Stimulated activated CD4-positive, alpha-beta T cell treated with anti-CD3 and anti-CD28 coated beads, Interleukin-2, amount 100 ng/mL, for 24 hours (primary cell): ENCODE results near the gene BAIAP2L2.

Experiments
- DNase-seq, 2 donors: peaks; one replicate each; pipeline ENCODE4 v3.0.0-alpha.2; 2020

BAIAP2L2 gene

GRCh38 chr22:38106814-38107578 is 3.5 kb downstream of the BAIAP2L2 start:
- DNase-seq = no peak

- no peak for DNase-seq
Observed at GRCh38 chr22:38104084-38104483, 6.4 kb downstream of the BAIAP2L2 start.

- DNase-seq = no peak
Observed at GRCh38 chr22:38103641-38104040, 6.8 kb downstream of the BAIAP2L2 start.

- no peak for DNase-seq
Observed at GRCh38 chr22:38098410-38099249, 11.9 kb downstream of the BAIAP2L2 start.

- no peak for DNase-seq
Observed at GRCh38 chr22:38097557-38098409, 12.7 kb downstream of the BAIAP2L2 start.

GRCh38 chr22:38097058-38097457 is 13.4 kb downstream of the BAIAP2L2 start:
- DNase-seq = no peak

- DNase-seq = no peak
Observed at GRCh38 chr22:38089474-38089851, 21.0 kb downstream of the BAIAP2L2 start.

- no peak for DNase-seq
Observed at GRCh38 chr22:38088629-38089473, 21.6 kb downstream of the BAIAP2L2 start.

- no peak for DNase-seq
Observed at GRCh38 chr22:38087855-38088254, 22.6 kb downstream of the BAIAP2L2 start.

GRCh38 chr22:38086942-38087341 is 23.5 kb downstream of the BAIAP2L2 start:
- DNase-seq = no peak

- no peak for DNase-seq
Observed at GRCh38 chr22:38086001-38086845, 24.3 kb downstream of the BAIAP2L2 start.

- DNase-seq = no peak
Observed at GRCh38 chr22:38085501-38085900, 25.0 kb downstream of the BAIAP2L2 start.

GRCh38 chr22:38085056-38085455 is 25.4 kb downstream of the BAIAP2L2 start:
- no peak for DNase-seq

GRCh38 chr22:38083931-38084631 is 26.4 kb downstream of the BAIAP2L2 start, which contains the start of gene SLC16A8:
Gene SLC16A8 (minus strand): TSS chr22:38084184. CDS start chr22:38082873, 1,311 bp downstream.
- DNase-seq = no peak

GRCh38 chr22:38082986-38083710 is 27.3 kb downstream of the BAIAP2L2 start:
- DNase-seq = no peak

- peak in 1 of 2 donors; percentile 32 for DNase-seq
Observed at GRCh38 chr22:38081941-38082828, 28.3 kb downstream of the BAIAP2L2 start.

- DNase-seq = no peak
Observed at GRCh38 chr22:38081636-38081940, 28.9 kb downstream of the BAIAP2L2 start.

GRCh38 chr22:38080850-38081635 is 29.4 kb downstream of the BAIAP2L2 start:
- peak in 1 of 2 donors; percentile 32 for DNase-seq
